Measurements from ENCODE around the gene SLC9A7. TPM values are rescaled to one million over a fixed set of nuclear protein-coding genes. Genes with fewer than 3 reads are reported as not detected.
"Not testable (repeated sequence)": the region's sequence is repeated elsewhere in the genome, so short reads cannot be mapped to it uniquely, and the experiment has no call there.

Gene SLC9A7
- total RNA-seq, 4 donors from 2014 or later = 5.5 to 11.1 (median 7.3) TPM

- no peak for DNase-seq (ENCODE audit: low spot score in 2 of 2)
- no peaks in the 10 kb centered on the region for H3K4me1 ChIP-seq
- no peaks in the 10 kb centered on the region for H3K27me3 ChIP-seq
- peaks cover 0 to 16% (median 6%) of the 10 kb centered on the region in 4 donors for H3K9me3 ChIP-seq
- TF ChIP-seq POLR2A (IDR thresholded peaks at IDR 0.05) (no peak), EP300 (IDR thresholded peaks at IDR 0.05) (no peak)
- TF ChIP-seq, protein P1, sequence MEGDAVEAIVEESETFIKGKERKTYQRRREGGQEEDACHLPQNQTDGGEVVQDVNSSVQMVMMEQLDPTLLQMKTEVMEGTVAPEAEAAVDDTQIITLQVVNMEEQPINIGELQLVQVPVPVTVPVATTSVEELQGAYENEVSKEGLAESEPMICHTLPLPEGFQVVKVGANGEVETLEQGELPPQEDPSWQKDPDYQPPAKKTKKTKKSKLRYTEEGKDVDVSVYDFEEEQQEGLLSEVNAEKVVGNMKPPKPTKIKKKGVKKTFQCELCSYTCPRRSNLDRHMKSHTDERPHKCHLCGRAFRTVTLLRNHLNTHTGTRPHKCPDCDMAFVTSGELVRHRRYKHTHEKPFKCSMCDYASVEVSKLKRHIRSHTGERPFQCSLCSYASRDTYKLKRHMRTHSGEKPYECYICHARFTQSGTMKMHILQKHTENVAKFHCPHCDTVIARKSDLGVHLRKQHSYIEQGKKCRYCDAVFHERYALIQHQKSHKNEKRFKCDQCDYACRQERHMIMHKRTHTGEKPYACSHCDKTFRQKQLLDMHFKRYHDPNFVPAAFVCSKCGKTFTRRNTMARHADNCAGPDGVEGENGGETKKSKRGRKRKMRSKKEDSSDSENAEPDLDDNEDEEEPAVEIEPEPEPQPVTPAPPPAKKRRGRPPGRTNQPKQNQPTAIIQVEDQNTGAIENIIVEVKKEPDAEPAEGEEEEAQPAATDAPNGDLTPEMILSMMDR (IDR thresholded peaks at IDR 0.05) = no peak
- H3K27ac ChIP-seq = no peak overlapping the region
- no peaks in the 10 kb centered on the region for H3K36me3 ChIP-seq
- H3K4me3 ChIP-seq = no peak overlapping the region
Observed at GRCh38 chrX:46737041-46737440, 21.9 kb downstream of the SLC9A7 start.

DNA sequence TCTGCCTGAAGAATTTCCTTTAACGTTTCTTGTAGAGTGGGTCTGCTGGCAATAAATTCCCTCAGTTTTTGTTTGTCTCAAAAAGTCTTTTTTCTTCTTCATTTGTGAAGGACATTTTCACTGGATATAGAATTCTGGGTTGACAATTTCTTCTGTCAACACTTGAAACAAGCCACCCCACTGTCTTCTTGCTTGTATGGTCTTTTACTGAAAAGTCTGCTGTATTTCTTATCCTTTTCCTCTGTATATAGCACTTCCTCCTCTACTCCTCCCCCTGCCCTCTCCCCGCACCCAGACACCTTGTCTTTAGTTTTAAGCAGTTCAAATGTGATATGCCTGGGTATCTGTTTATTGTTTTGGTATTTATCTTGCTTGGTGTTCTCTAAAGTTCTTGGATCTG is 23.3 kb downstream of the SLC9A7 start:
- Histone ChIP-seq H3K9me3 (peaks cover 0 to 16% (median 6%) of the 10 kb centered on the region in 4 donors), H3K27me3 (no peaks in the 10 kb centered on the region), H3K36me3 (no peaks in the 10 kb centered on the region), H3K4me3 (no peak overlapping the region), H3K4me1 (no peaks in the 10 kb centered on the region), H3K27ac (no peak overlapping the region)
- TF ChIP-seq EP300 (IDR thresholded peaks at IDR 0.05) (no peak), POLR2A (IDR thresholded peaks at IDR 0.05) (no peak)
- TF ChIP-seq, protein P1 (IDR thresholded peaks at IDR 0.05) = no peak
- DNase-seq (ENCODE audit: low spot score in 2 of 2) = no peak
- 64 to 87% methylated on average over 2 of the region's 2 CpGs for WGBS, 2 donors

- Histone ChIP-seq H3K27ac (no peak overlapping the region), H3K4me1 (no peaks in the 10 kb centered on the region), H3K4me3 (no peak overlapping the region), H3K36me3 (no peaks in the 10 kb centered on the region), H3K9me3 (peaks cover 0 to 16% (median 6%) of the 10 kb centered on the region in 4 donors), H3K27me3 (no peaks in the 10 kb centered on the region)
- TF ChIP-seq EP300 (IDR thresholded peaks at IDR 0.05) (no peak), POLR2A (IDR thresholded peaks at IDR 0.05) (no peak)
- TF ChIP-seq, protein P1 (IDR thresholded peaks at IDR 0.05) = no peak
- DNase-seq (ENCODE audit: low spot score in 2 of 2) = no peak
- WGBS, 2 donors = 38 to 58% methylated on average over 1 of the region's 1 CpG
Observed at GRCh38 chrX:46733226-46733625, 25.7 kb downstream of the SLC9A7 start.

DNA sequence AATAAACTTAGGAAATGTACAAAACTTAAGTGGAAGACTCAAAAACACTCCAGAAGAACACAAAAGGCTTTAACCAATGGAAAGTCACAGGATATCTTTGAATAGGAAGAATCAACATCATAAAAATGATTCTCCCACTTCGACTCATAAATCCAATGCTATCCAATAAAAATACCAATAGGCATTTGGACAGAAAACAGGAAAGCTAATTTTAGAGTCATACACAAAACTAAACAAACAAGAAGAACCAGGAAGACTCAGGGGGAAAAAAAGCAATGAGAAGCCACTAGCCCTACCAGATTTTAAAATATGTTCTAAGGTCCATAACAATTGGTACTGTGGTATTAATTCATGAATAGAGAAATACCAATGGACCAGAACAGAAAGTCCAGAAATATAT is 28.2 kb downstream of the SLC9A7 start:
- Histone ChIP-seq H3K9me3 (peaks cover 0 to 6% (median 3%) of the 10 kb centered on the region in 4 donors), H3K4me3 (no peak overlapping the region), H3K27ac (no peak overlapping the region), H3K4me1 (no peaks in the 10 kb centered on the region), H3K36me3 (no peaks in the 10 kb centered on the region), H3K27me3 (no peaks in the 10 kb centered on the region)
- no peak for DNase-seq (ENCODE audit: low spot score in 2 of 2)
- TF ChIP-seq, protein P1 (IDR thresholded peaks at IDR 0.05) = no peak
- TF ChIP-seq EP300 (IDR thresholded peaks at IDR 0.05) = no peak
- TF ChIP-seq POLR2A (IDR thresholded peaks at IDR 0.05) = no peak
- WGBS, 2 donors = 52 to 77% methylated on average over 1 of the region's 1 CpG

DNA sequence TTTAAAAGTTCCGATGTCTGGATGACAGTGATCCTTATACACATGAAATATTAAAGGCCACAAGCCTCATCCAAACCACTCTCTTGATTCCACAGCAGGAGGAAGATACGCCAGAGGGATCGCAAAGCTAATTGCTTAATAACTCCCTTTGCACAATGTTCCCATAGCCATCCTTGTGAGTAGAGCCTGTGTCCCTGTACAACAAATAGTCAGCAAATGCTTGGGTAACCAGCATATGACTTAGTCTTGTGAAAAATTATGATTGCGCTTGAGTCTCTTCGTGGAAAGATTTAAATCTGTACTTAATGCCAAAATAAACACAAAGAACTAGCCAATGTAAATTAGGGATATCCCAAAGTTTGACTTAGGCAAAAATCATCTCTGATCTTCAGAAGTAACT is 31.5 kb downstream of the SLC9A7 start:
- WGBS, 2 donors = 51 to 66% methylated on average over 5 of the region's 5 CpGs

DNA sequence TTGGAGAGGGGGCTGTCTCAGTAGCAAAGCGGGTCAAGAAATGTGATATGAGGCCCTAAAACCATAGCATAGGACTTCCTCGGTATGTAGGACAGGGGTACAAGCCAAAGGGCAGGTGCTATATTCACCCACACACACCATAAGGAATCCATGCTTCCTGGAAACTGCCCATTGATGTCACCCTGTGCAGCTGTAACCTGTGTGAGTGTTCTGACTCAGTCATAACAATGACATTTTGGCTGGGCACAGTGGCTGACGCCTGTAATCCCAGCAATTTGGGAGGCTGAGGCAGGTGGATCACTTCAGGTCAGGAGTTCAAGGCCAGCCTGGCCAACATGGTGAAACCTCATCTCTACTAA is 35.4 kb downstream of the SLC9A7 start:
- WGBS, 2 donors = 80 to 88% methylated on average over 3 of the region's 3 CpGs
- H3K27ac ChIP-seq; DNase-seq (ENCODE audit: low spot score in 2 of 2); H3K36me3 ChIP-seq; H3K4me1 ChIP-seq; H3K4me3 ChIP-seq; H3K27me3 ChIP-seq; H3K9me3 ChIP-seq: not testable (repeated sequence)

More for the DNA sequence above, 31.5 kb downstream of the SLC9A7 start:
- Histone ChIP-seq H3K36me3 (no peaks in the 10 kb centered on the region), H3K27me3 (no peaks in the 10 kb centered on the region), H3K4me3 (no peak overlapping the region), H3K9me3 (no peaks in the 10 kb centered on the region), H3K27ac (no peak overlapping the region), H3K4me1 (no peaks in the 10 kb centered on the region)
- no peak for DNase-seq (ENCODE audit: low spot score in 2 of 2)
- TF ChIP-seq, protein P1 (IDR thresholded peaks at IDR 0.05) = no peak
- TF ChIP-seq EP300 (IDR thresholded peaks at IDR 0.05) (no peak), POLR2A (IDR thresholded peaks at IDR 0.05) (no peak)

All from tibial nerve (tissue), 4 donors.